Parathyroid adenoma (tissue), 2 donors: ENCODE results near the gene GLRX3.

Source experiments
- H2AFZ ChIP-seq: fragments of 300-600 bp; sonication (generic); one replicate; pipeline ENCODE4 v1.7.0; 2017; ENCODE audit warnings: antibody characterized with exemption, mild to moderate bottlenecking
- H3K27ac ChIP-seq: fragments of 300-600 bp; sonication (generic); one replicate; pipeline ENCODE4 v1.7.0; 2017
- H3K27me3 ChIP-seq: fragments of 300-600 bp; sonication (generic); one replicate; pipeline ENCODE4 v1.7.0; 2017; ENCODE audit warnings: low read length; ENCODE audit not compliant: control insufficient read depth, insufficient read depth
- H3K36me3 ChIP-seq: fragments of 300-600 bp; sonication (generic); one replicate; pipeline ENCODE4 v1.7.0; 2017; ENCODE audit warnings: low read length; ENCODE audit not compliant: control insufficient read depth, insufficient read depth
- H3K4me1 ChIP-seq: fragments of 300-600 bp; sonication (generic); one replicate; pipeline ENCODE4 v1.7.0; 2017; ENCODE audit warnings: control low read depth
- H3K4me2 ChIP-seq: fragments of 300-600 bp; sonication (generic); one replicate; pipeline ENCODE4 v1.7.0; 2017; ENCODE audit warnings: low read length
- H3K4me3 ChIP-seq: fragments of 300-600 bp; sonication (generic); one replicate; pipeline ENCODE4 v1.7.0; 2017; ENCODE audit warnings: low read depth, low read length
- H3K79me2 ChIP-seq: fragments of 300-600 bp; sonication (generic); one replicate; pipeline ENCODE4 v1.7.0; 2017; ENCODE audit warnings: control low read depth
- H3K9ac ChIP-seq: fragments of 300-600 bp; sonication (generic); one replicate; pipeline ENCODE4 v1.7.0; 2017; ENCODE audit warnings: mild to moderate bottlenecking
- H3K9me3 ChIP-seq: fragments of 300-600 bp; sonication (generic); one replicate; pipeline ENCODE4 v1.7.0; 2017; ENCODE audit warnings: low read length; ENCODE audit not compliant: control insufficient read depth
- CTCF ChIP-seq: fragments of 300-600 bp; sonication (generic); IDR thresholded peaks from one replicate; pipeline ENCODE4 v1.7.0; 2017; ENCODE audit warnings: antibody characterized with exemption, mild to moderate bottlenecking
- donor health status: primary hyperparathyroidism.

The GLRX3 gene

GRCh38 chr10:130190055-130190736 lies 54.0 kb downstream of the GLRX3 start:
- peak; percentile 100 for TF ChIP-seq CTCF
- no peaks in the 10 kb centered on the region for H3K36me3 ChIP-seq
- H3K4me2 ChIP-seq: peak overlapping the region; percentile 91
- no peaks in the 10 kb centered on the region for H3K79me2 ChIP-seq
- peak overlapping the region; percentile 7 for H3K27ac ChIP-seq
- H3K27me3 ChIP-seq: no peaks in the 10 kb centered on the region
- peak overlapping the region; percentile 28 for H3K9ac ChIP-seq
- H3K4me1 ChIP-seq: no peaks in the 10 kb centered on the region
- peak overlapping the region; percentile 96 for H2AFZ ChIP-seq
- no peaks in the 10 kb centered on the region for H3K9me3 ChIP-seq
- H3K4me3 ChIP-seq: peak overlapping the region; percentile 61

GRCh38 chr10:130190737-130191115 lies 54.5 kb downstream of the GLRX3 start:
- H2AFZ ChIP-seq: peak overlapping the region; percentile 96
- H3K9ac ChIP-seq: peak overlapping the region; percentile 28
- TF ChIP-seq CTCF: no peak
- H3K36me3 ChIP-seq: no peaks in the 10 kb centered on the region
- H3K4me3 ChIP-seq: peak overlapping the region; percentile 61
- peak overlapping the region; percentile 7 for H3K27ac ChIP-seq
- H3K79me2 ChIP-seq: no peaks in the 10 kb centered on the region
- H3K9me3 ChIP-seq: no peaks in the 10 kb centered on the region
- peak overlapping the region; percentile 91 for H3K4me2 ChIP-seq
- no peaks in the 10 kb centered on the region for H3K4me1 ChIP-seq
- H3K27me3 ChIP-seq: no peaks in the 10 kb centered on the region

GRCh38 chr10:130191380-130191779 lies 55.2 kb downstream of the GLRX3 start:
- no peak overlapping the region for H3K4me2 ChIP-seq
- H3K4me3 ChIP-seq: no peak overlapping the region
- H3K4me1 ChIP-seq: no peaks in the 10 kb centered on the region
- no peaks in the 10 kb centered on the region for H3K36me3 ChIP-seq
- H3K9ac ChIP-seq: no peak overlapping the region
- TF ChIP-seq CTCF: no peak
- no peak overlapping the region for H3K27ac ChIP-seq
- no peaks in the 10 kb centered on the region for H3K9me3 ChIP-seq
- no peak overlapping the region for H2AFZ ChIP-seq
- H3K79me2 ChIP-seq: no peaks in the 10 kb centered on the region
- no peaks in the 10 kb centered on the region for H3K27me3 ChIP-seq

GRCh38 chr10:130192276-130192848 lies 56.2 kb downstream of the GLRX3 start:
- Histone ChIP-seq H3K9me3 (no peaks in the 10 kb centered on the region), H2AFZ (no peak overlapping the region), H3K36me3 (no peaks in the 10 kb centered on the region), H3K27me3 (no peaks in the 10 kb centered on the region), H3K79me2 (no peaks in the 10 kb centered on the region), H3K4me2 (no peak overlapping the region), H3K27ac (no peak overlapping the region), H3K4me1 (no peaks in the 10 kb centered on the region), H3K9ac (no peak overlapping the region), H3K4me3 (no peak overlapping the region)
- no peak for TF ChIP-seq CTCF

GRCh38 chr10:130193033-130193432 lies 56.8 kb downstream of the GLRX3 start:
- no peak overlapping the region for H3K4me3 ChIP-seq
- no peaks in the 10 kb centered on the region for H3K9me3 ChIP-seq
- no peaks in the 10 kb centered on the region for H3K79me2 ChIP-seq
- H3K36me3 ChIP-seq: no peaks in the 10 kb centered on the region
- no peak for TF ChIP-seq CTCF
- no peak overlapping the region for H3K27ac ChIP-seq
- no peaks in the 10 kb centered on the region for H3K4me1 ChIP-seq
- no peak overlapping the region for H3K4me2 ChIP-seq
- no peaks in the 10 kb centered on the region for H3K27me3 ChIP-seq
- no peak overlapping the region for H2AFZ ChIP-seq
- H3K9ac ChIP-seq: no peak overlapping the region
